ENCODE results near the gene HLA-E.

DNA sequence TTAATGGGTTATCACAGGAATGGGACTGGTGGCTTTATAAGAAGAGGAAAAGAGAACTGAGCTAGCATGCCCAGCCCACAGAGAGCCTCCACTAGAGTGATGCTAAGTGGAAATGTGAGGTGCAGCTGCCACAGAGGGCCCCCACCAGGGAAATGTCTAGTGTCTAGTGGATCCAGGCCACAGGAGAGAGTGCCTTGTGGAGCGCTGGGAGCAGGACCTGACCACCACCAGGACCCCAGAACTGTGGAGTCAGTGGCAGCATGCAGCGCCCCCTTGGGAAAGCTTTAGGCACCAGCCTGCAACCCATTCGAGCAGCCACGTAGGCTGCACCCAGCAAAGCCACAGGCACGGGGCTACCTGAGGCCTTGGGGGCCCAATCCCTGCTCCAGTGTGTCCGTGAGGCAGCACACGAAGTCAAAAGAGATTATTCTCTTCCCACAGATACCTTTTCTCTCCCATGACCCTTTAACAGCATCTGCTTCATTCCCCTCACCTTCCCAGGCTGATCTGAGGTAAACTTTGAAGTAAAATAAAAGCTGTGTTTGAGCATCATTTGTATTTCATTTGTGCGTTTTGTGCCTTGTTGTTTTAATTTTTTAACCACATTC lies 4.4 kb downstream of the HLA-E start:
- TF ChIP-seq POLR2AphosphoS5 (IDR thresholded peaks at IDR 0.05), result no peak
- TF ChIP-seq, protein P1, sequence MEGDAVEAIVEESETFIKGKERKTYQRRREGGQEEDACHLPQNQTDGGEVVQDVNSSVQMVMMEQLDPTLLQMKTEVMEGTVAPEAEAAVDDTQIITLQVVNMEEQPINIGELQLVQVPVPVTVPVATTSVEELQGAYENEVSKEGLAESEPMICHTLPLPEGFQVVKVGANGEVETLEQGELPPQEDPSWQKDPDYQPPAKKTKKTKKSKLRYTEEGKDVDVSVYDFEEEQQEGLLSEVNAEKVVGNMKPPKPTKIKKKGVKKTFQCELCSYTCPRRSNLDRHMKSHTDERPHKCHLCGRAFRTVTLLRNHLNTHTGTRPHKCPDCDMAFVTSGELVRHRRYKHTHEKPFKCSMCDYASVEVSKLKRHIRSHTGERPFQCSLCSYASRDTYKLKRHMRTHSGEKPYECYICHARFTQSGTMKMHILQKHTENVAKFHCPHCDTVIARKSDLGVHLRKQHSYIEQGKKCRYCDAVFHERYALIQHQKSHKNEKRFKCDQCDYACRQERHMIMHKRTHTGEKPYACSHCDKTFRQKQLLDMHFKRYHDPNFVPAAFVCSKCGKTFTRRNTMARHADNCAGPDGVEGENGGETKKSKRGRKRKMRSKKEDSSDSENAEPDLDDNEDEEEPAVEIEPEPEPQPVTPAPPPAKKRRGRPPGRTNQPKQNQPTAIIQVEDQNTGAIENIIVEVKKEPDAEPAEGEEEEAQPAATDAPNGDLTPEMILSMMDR (IDR thresholded peaks at IDR 0.05), result no peak

Data from sigmoid colon (tissue), 4 donors.